Gastroesophageal sphincter (tissue), 4 donors: ENCODE measurements around the gene LGALS3BP. TPM values are rescaled to one million over a fixed set of nuclear protein-coding genes. Genes with fewer than 3 reads are reported as not detected.

Source experiments
- ATAC-seq: fragments of 150-250 bp; one replicate; pipeline ENCODE4 v1.9.1; 2016; ENCODE audit warnings: mild to moderate bottlenecking, moderate library complexity
- H3K27ac ChIP-seq, 4 donors: fragments of 200-600 bp; sonication (generic) in 3 of 4; 1 replicate in 3 of 4; 2 replicates in 1 of 4; pipeline ENCODE4 v1.5.1; 2016 to 2019
- H3K27me3 ChIP-seq: fragments of 200-600 bp; sonication (generic); one replicate; pipeline ENCODE4 v1.5.1; 2019
- H3K36me3 ChIP-seq, 2 donors: fragments of 200-600 bp; sonication (generic); one replicate each; pipeline ENCODE4 v1.5.1; 2019; ENCODE audit warnings: control low read depth in 1 of 2
- H3K4me1 ChIP-seq, 3 donors: fragments of 200-600 bp; sonication (generic); 1 replicate in 2 of 3; 2 replicates in 1 of 3; pipeline ENCODE4 v1.5.1; 2016 to 2019; ENCODE audit warnings: control low read depth in 2 of 3
- H3K4me3 ChIP-seq, 2 donors: fragments of 200-600 bp; sonication (generic); one replicate each; pipeline ENCODE4 v1.5.1; 2019; ENCODE audit warnings: mild to moderate bottlenecking in 1 of 2, moderate library complexity in 1 of 2
- H3K9me3 ChIP-seq, 3 donors: fragments of 200-600 bp; sonication (generic); one replicate each; pipeline ENCODE4 v1.5.1; 2017 to 2019; ENCODE audit warnings: control low read depth in 2 of 3
- CTCF ChIP-seq, 4 experiments: fragments of 200-600 bp in 2 of 4; fragments of 450-650 bp in 2 of 4; sonication (generic) in 1 of 4; IDR thresholded peaks; one replicate each; pipeline ENCODE4 v1.5.1; 2017 to 2019; ENCODE audit warnings: antibody characterized with exemption in 4 of 4, mild to moderate bottlenecking in 2 of 4, moderate library complexity in 2 of 4
- EP300 ChIP-seq: sonication (generic); formaldehyde crosslinking; IDR thresholded peaks from one replicate; pipeline ENCODE4 v1.6.1; 2017; ENCODE audit warnings: antibody characterized with exemption, mild to moderate bottlenecking
- POLR2A ChIP-seq, 2 donors: fragments of 450-650 bp; IDR thresholded peaks; one replicate each; pipeline ENCODE4 v1.6.1; 2017; ENCODE audit warnings: antibody characterized with exemption in 2 of 2, mild to moderate bottlenecking in 2 of 2, moderate library complexity in 1 of 2
- POLR2AphosphoS5 ChIP-seq: sonication (generic); formaldehyde crosslinking; IDR thresholded peaks from one replicate; pipeline ENCODE4 v1.6.1; 2017; ENCODE audit warnings: antibody characterized with exemption
- WGBS, 2 donors: methylation state at CpG; one replicate each; pipeline ENCODE4 v1.1.5; 2018; ENCODE audit warnings: low coverage in 1 of 2; 5-methylcytosine and 5-hydroxymethylcytosine counted together
- total RNA-seq, 4 donors: library from RNA; depleted of rRNA; stranded (reverse); fragments of >200 nt; gene quantifications; one replicate each; pipeline ENCODE4 v1.1.0, GENCODE V29; 2016

The LGALS3BP gene
- total RNA-seq, 4 donors from 2014 or later, result 101 to 260 (median 166) TPM

- ATAC-seq, result no peak
- Histone ChIP-seq H3K36me3 (no peaks in the 10 kb centered on the region), H3K27me3 (no peaks in the 10 kb centered on the region), H3K4me3 (no peak overlapping the region), H3K9me3 (no peaks in the 10 kb centered on the region), H3K27ac (peak overlapping the region in 1 of 4 donors; percentile 76), H3K4me1 (peaks cover 0 to 50% (median 36%) of the 10 kb centered on the region in 3 donors)
- TF ChIP-seq EP300, result no peak
- no peak for TF ChIP-seq POLR2A (IDR thresholded peaks at IDR 0.05)
- TF ChIP-seq CTCF (IDR thresholded peaks at IDR 0.05), result no peak
- no peak for TF ChIP-seq POLR2AphosphoS5
- 69 to 80% methylated on average over 6 to 8 of the region's 16 CpGs for WGBS, 2 donors
These were observed 1.5 kb upstream of the LGALS3BP start for GRCh38 chr17:78981010-78981888.

GRCh38 chr17:78980624-78980972 is 875 bp upstream of the LGALS3BP start:
- H3K36me3 ChIP-seq, result no peaks in the 10 kb centered on the region
- H3K4me1 ChIP-seq, result peaks cover 0 to 50% (median 43%) of the 10 kb centered on the region in 3 donors
- WGBS, 2 donors, result no CpG with 5 or more reads among the region's 8 CpGs
- no peak overlapping the region for H3K4me3 ChIP-seq
- TF ChIP-seq EP300 (no peak), CTCF (IDR thresholded peaks at IDR 0.05) (no peak), POLR2A (IDR thresholded peaks at IDR 0.05) (no peak), POLR2AphosphoS5 (no peak)
- peak overlapping the region in 3 of 4 donors; percentile 53 to 76 (median 60) for H3K27ac ChIP-seq
- no peak for ATAC-seq
- no peaks in the 10 kb centered on the region for H3K27me3 ChIP-seq
- H3K9me3 ChIP-seq, result no peaks in the 10 kb centered on the region

GRCh38 chr17:78977997-78978973 is 1.4 kb downstream of the LGALS3BP start:
- no peaks in the 10 kb centered on the region for H3K36me3 ChIP-seq
- WGBS, 2 donors, result 39 to 59% methylated on average over 4 to 5 of the region's 21 CpGs
- no peak for TF ChIP-seq EP300
- no peak for TF ChIP-seq POLR2AphosphoS5
- TF ChIP-seq POLR2A (IDR thresholded peaks at IDR 0.05), result no peak
- no peaks in the 10 kb centered on the region for H3K27me3 ChIP-seq
- H3K4me3 ChIP-seq, result peak overlapping the region in 1 of 2 donors; percentile 42
- peak overlapping the region in 3 of 4 donors; percentile 79 to 82 (median 81) for H3K27ac ChIP-seq
- H3K9me3 ChIP-seq, result no peaks in the 10 kb centered on the region
- peaks cover 0 to 73% (median 53%) of the 10 kb centered on the region in 3 donors for H3K4me1 ChIP-seq
- ATAC-seq, result no peak

- ATAC-seq, result no peak
- TF ChIP-seq POLR2AphosphoS5, result no peak
- TF ChIP-seq EP300, result no peak
- TF ChIP-seq CTCF (IDR thresholded peaks at IDR 0.05), result no peak
- no peak for TF ChIP-seq POLR2A (IDR thresholded peaks at IDR 0.05)
- Histone ChIP-seq H3K9me3 (no peaks in the 10 kb centered on the region), H3K4me3 (no peak overlapping the region), H3K4me1 (peaks cover 0 to 79% (median 53%) of the 10 kb centered on the region in 3 donors), H3K36me3 (peaks cover 0 to 2% of the 10 kb centered on the region in 2 donors), H3K27ac (peak overlapping the region in 3 of 4 donors; percentile 79 to 82 (median 81)), H3K27me3 (no peaks in the 10 kb centered on the region)
- WGBS, 2 donors, result 51 to 70% methylated on average over 3 to 8 of the region's 8 CpGs
These were observed 2.1 kb downstream of the LGALS3BP start for GRCh38 chr17:78977681-78977943.
